GM18909 (cell line): ENCODE data around the gene SEMA4A.
A peak's percentile ranks its signal among the peaks of the same experiment; 100 is the strongest.
"Not testable (repeated sequence)": the region's sequence is repeated elsewhere in the genome, so short reads cannot be mapped to it uniquely, and the experiment has no call there.

Experiments
- ATAC-seq: cut with Tn5 transposase; IDR thresholded peaks from one replicate; pipeline ENCODE4 v1.9.1; 2021; ENCODE audit warnings: mild to moderate bottlenecking; ENCODE audit not compliant: unreplicated experiment, poor library complexity

SEMA4A gene

GRCh38 chr1:156190265-156190664, 36.9 kb downstream of the SEMA4A start:
- ATAC-seq = not testable (repeated sequence)

- no peak for ATAC-seq
Observed at GRCh38 chr1:156191292-156191964, 38.0 kb downstream of the SEMA4A start.

GRCh38 chr1:156193208-156193487, 39.8 kb downstream of the SEMA4A start:
- ATAC-seq = no peak

- peak; percentile 93 for ATAC-seq
Observed at GRCh38 chr1:156193488-156194299, 40.3 kb downstream of the SEMA4A start, which contains the start of gene SLC25A44. SLC25A44 (plus strand) TSS chr1:156194104; CDS start chr1:156199848, 5,744 bp downstream.

GRCh38 chr1:156194300-156194652, 40.9 kb downstream of the SEMA4A start:
- no peak for ATAC-seq

- no peak for ATAC-seq
Observed at GRCh38 chr1:156195853-156196252, 42.5 kb downstream of the SEMA4A start.

GRCh38 chr1:156196445-156196844, 43.1 kb downstream of the SEMA4A start:
- ATAC-seq = no peak

GRCh38 chr1:156198831-156199349, 45.5 kb downstream of the SEMA4A start:
- no peak for ATAC-seq

GRCh38 chr1:156200044-156200443, 46.7 kb downstream of the SEMA4A start:
- ATAC-seq = no peak

GRCh38 chr1:156203331-156203730, 49.9 kb downstream of the SEMA4A start:
- no peak for ATAC-seq

- no peak for ATAC-seq
Observed at GRCh38 chr1:156204686-156205085, 51.3 kb downstream of the SEMA4A start.

GRCh38 chr1:156211243-156211642, 57.9 kb downstream of the SEMA4A start:
- no peak for ATAC-seq

GRCh38 chr1:156212130-156212529, 58.7 kb downstream of the SEMA4A start:
- no peak for ATAC-seq

- ATAC-seq = peak; percentile 91
Observed at GRCh38 chr1:156212833-156213643, 59.7 kb downstream of the SEMA4A start, which contains the start of gene PMF1. PMF1 (plus strand) TSS chr1:156213007; CDS start chr1:156213016, 9 bp downstream.

GRCh38 chr1:156213644-156213966, 60.2 kb downstream of the SEMA4A start:
- no peak for ATAC-seq

GRCh38 chr1:156214024-156214748, 60.8 kb downstream of the SEMA4A start:
- no peak for ATAC-seq

GRCh38 chr1:156216361-156217086, 63.1 kb downstream of the SEMA4A start:
- not testable (repeated sequence) for ATAC-seq

GRCh38 chr1:156217871-156218270, 64.5 kb downstream of the SEMA4A start:
- ATAC-seq = no peak

GRCh38 chr1:156220226-156220625, 66.8 kb downstream of the SEMA4A start:
- no peak for ATAC-seq
